Measurements from ENCODE around the gene KIAA0232. TPM values are rescaled to one million over a fixed set of nuclear protein-coding genes. Genes with fewer than 3 reads are reported as not detected.
"Not testable (repeated sequence)": the region's sequence is repeated elsewhere in the genome, so short reads cannot be mapped to it uniquely, and the experiment has no call there.

KIAA0232 gene
- polyA plus RNA-seq, 1 donor from 2014 or later: 57.6 TPM

- H4K20me1 ChIP-seq (ENCODE audit: insufficient read depth); H3K27me3 ChIP-seq (ENCODE audit: insufficient read depth, low read depth, low read length); H3K4me3 ChIP-seq (ENCODE audit: low read length); H3K36me3 ChIP-seq (ENCODE audit: insufficient read depth, low read length); H3K4me2 ChIP-seq (ENCODE audit: low read length); H3K9ac ChIP-seq (ENCODE audit: low read length); H2AFZ ChIP-seq (ENCODE audit: low read depth, low read length); H3K27ac ChIP-seq (ENCODE audit: low read length); H3K9me2 ChIP-seq (ENCODE audit: insufficient read depth, low read length); H3F3A ChIP-seq (ENCODE audit: insufficient read depth, low read length, poor library complexity, severe bottlenecking); H3K9me3 ChIP-seq (ENCODE audit: low read length): not testable (repeated sequence)
- peaks cover 93% of the 10 kb centered on the region for H3K79me2 ChIP-seq (replicated peaks; ENCODE audit: insufficient read depth, low read length)
These were observed 14.8 kb downstream of the KIAA0232 start for GRCh38 chr4:6797368-6797767.

GRCh38 chr4:6799091-6799490 lies 16.6 kb downstream of the KIAA0232 start:
- no peak overlapping the region for H3K4me2 ChIP-seq (ENCODE audit: low read length)
- peaks cover 93% of the 10 kb centered on the region for H3K79me2 ChIP-seq (replicated peaks; ENCODE audit: insufficient read depth, low read length)
- H4K20me1 ChIP-seq (ENCODE audit: insufficient read depth): peaks cover 6% of the 10 kb centered on the region
- H3K9me3 ChIP-seq (ENCODE audit: low read length): no peaks in the 10 kb centered on the region
- no peaks in the 10 kb centered on the region for H3K9me2 ChIP-seq (ENCODE audit: insufficient read depth, low read length)
- no peaks in the 10 kb centered on the region for H3K36me3 ChIP-seq (ENCODE audit: insufficient read depth, low read length)
- TF ChIP-seq TAF1 (IDR thresholded peaks at IDR 0.05; ENCODE audit: low read depth) (no peak), REST (IDR thresholded peaks at IDR 0.05; ENCODE audit: borderline replicate concordance) (no peak), MXI1 (conservative IDR thresholded peaks at IDR 0.05; ENCODE audit: poor library complexity, severe bottlenecking) (no peak), EZH2 (IDR thresholded peaks at IDR 0.05; ENCODE audit: borderline replicate concordance, insufficient read depth, low read length, poor library complexity, severe bottlenecking) (no peak), CTCF (IDR thresholded peaks at IDR 0.05; ENCODE audit: poor library complexity, severe bottlenecking) (no peak), RAD21 (conservative IDR thresholded peaks at IDR 0.05) (no peak), POLR2AphosphoS5 (IDR thresholded peaks at IDR 0.05) (no peak), EP300 (conservative IDR thresholded peaks at IDR 0.05; ENCODE audit: poor library complexity, severe bottlenecking) (no peak), SMC3 (conservative IDR thresholded peaks at IDR 0.05; ENCODE audit: poor library complexity) (no peak)
- no peak overlapping the region for H3K9ac ChIP-seq (ENCODE audit: low read length)
- no peak overlapping the region for H3K27ac ChIP-seq (ENCODE audit: low read length)
- no peaks in the 10 kb centered on the region for H3F3A ChIP-seq (ENCODE audit: insufficient read depth, low read length, poor library complexity, severe bottlenecking)
- no peak overlapping the region for H2AFZ ChIP-seq (ENCODE audit: low read depth, low read length)
- H3K4me3 ChIP-seq (ENCODE audit: low read length): no peak overlapping the region
- H3K27me3 ChIP-seq (ENCODE audit: insufficient read depth, low read depth, low read length): no peaks in the 10 kb centered on the region

- Histone ChIP-seq H3K9me2 (ENCODE audit: insufficient read depth, low read length) (no peaks in the 10 kb centered on the region), H3K36me3 (ENCODE audit: insufficient read depth, low read length) (no peaks in the 10 kb centered on the region), H4K20me1 (ENCODE audit: insufficient read depth) (peaks cover 3% of the 10 kb centered on the region), H3K27ac (ENCODE audit: low read length) (no peak overlapping the region), H3K79me2 (replicated peaks; ENCODE audit: insufficient read depth, low read length) (peaks cover 91% of the 10 kb centered on the region), H3F3A (ENCODE audit: insufficient read depth, low read length, poor library complexity, severe bottlenecking) (no peaks in the 10 kb centered on the region), H3K27me3 (ENCODE audit: insufficient read depth, low read depth, low read length) (no peaks in the 10 kb centered on the region), H3K4me3 (ENCODE audit: low read length) (no peak overlapping the region), H2AFZ (ENCODE audit: low read depth, low read length) (no peak overlapping the region), H3K4me2 (ENCODE audit: low read length) (no peak overlapping the region), H3K9ac (ENCODE audit: low read length) (no peak overlapping the region), H3K9me3 (ENCODE audit: low read length) (no peaks in the 10 kb centered on the region)
- TF ChIP-seq TAF1 (IDR thresholded peaks at IDR 0.05; ENCODE audit: low read depth) (no peak), EP300 (conservative IDR thresholded peaks at IDR 0.05; ENCODE audit: poor library complexity, severe bottlenecking) (no peak), CTCF (IDR thresholded peaks at IDR 0.05; ENCODE audit: poor library complexity, severe bottlenecking) (no peak), POLR2AphosphoS5 (IDR thresholded peaks at IDR 0.05) (no peak), MXI1 (conservative IDR thresholded peaks at IDR 0.05; ENCODE audit: poor library complexity, severe bottlenecking) (no peak), RAD21 (conservative IDR thresholded peaks at IDR 0.05) (no peak), EZH2 (IDR thresholded peaks at IDR 0.05; ENCODE audit: borderline replicate concordance, insufficient read depth, low read length, poor library complexity, severe bottlenecking) (no peak), REST (IDR thresholded peaks at IDR 0.05; ENCODE audit: borderline replicate concordance) (no peak), SMC3 (conservative IDR thresholded peaks at IDR 0.05; ENCODE audit: poor library complexity) (no peak)
These were observed 19.5 kb downstream of the KIAA0232 start for GRCh38 chr4:6802025-6802424.

Measured in neural cell (in vitro differentiated cells).